Activated CD4-positive, alpha-beta T cell treated with anti-CD3 and anti-CD28 coated beads, Interleukin-2, Interleukin-6, amounts not matched to agents 100 ng/mL and 50 ng/mL, durations not matched to agents 16 hours and 8 hours (primary cell): Measurements from ENCODE around the gene NCK2.

Experiments used
- DNase-seq: peaks from one replicate; pipeline ENCODE4 v3.0.0-alpha.2; 2020

Gene NCK2

GRCh38 chr2:105854972-105855371, 110.3 kb downstream of the NCK2 start:
- DNase-seq, result no peak

DNA sequence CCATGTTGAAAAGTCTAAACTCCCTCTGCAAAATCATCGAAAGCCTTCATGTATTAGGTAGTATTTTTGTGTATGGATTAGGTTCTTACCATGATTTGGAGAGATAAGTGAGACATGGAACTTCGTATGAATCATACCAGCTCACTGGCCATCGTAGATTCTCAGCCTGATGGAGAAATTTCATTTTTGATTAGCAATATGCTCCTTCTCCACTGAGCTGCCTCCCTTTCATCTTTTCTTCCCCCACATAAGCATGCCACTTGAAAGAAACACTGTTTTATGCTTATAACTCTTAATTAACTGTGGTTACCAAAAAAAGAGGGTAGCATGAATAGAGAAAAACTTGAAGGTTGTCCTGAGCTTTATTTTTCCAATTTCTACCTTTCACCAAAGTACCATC, 111.9 kb downstream of the NCK2 start:
- no peak for DNase-seq

DNA sequence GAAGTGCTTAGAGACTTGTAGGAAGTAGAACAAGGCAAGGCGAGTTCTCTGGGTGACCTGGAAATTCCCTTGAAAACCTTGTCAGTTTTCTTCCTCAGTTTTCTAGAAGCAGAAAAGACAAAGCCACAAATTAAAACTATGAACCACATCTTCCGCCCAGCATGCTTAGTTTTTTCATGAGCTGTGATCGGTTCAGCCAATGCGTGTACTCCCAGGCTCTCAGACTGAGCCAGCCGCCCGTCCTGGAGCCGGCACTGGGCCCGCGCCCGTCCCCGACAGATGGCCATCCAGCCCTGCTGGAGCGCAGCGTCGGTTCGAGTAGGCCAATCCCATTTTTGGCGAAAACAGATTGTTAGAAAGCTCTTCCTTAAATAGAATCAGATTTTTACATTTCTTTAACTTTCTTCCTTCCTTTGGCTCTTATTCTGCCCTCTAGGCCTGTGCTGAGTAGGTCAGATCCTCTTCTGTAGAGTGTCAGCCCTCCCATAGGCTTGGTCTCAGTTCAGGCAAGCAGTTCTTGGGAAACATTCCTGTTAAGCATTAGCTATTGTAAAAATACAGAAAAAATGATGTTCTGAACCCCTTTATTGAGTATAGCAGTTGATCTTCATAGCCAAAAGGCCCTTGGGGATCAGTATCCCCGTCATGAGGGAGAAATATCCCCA, 112.5 kb downstream of the NCK2 start:
- DNase-seq, result peak; percentile 70

DNA sequence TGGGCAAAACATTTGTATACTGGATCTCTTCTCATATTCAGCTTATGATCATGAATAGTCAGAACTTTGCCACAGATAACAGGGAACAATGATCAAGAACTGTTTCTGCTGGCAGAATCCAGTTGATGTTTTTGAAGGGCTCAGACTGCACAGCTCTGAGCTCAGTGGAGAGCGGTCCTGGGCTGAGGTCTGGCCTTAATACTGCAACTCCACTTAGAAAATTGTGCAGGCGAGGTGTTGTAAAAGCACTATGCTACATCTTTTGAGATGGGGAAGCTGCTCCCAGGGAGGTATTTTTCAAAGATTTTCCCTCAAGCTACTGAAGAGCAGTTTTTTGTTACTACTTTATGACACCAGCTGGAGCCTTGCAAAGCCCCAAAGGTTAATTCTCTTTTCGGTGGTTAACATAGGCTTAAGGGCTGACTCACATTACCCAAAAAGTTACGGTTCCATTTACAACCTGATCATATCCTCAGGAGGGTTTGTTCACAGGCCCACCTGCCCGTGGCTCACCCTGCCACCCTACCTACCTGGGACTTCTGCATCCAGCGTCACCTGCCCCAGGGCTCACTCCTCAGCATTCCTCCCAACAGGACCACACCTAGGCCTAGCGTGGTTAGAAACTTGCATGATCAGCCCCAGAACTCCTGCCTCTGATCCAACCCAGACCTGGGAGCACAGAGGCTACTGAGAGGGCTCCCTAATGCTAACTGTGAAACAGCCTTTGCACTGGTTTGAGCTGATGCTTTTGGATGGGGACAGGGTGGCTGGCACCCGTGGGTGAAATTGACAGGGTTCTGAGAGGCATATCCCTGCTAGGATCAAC, 114.4 kb downstream of the NCK2 start:
- DNase-seq, result peak; percentile 53

DNA sequence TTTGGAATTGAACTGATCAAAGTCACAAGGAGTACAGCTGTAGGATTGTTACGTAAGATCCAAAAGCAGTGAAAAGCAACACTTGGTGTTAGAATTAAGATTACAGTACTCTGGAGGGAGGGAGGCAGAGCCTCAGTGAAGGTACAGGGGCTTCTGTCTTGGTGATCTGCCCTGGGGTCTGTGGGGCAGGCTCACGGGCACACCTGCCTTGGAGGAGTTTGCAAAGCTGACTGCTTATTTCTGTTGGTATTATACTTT, 114.9 kb downstream of the NCK2 start:
- no peak for DNase-seq

- DNase-seq, result no peak
Observed at GRCh38 chr2:105860567-105860966, 115.9 kb downstream of the NCK2 start.

GRCh38 chr2:105861200-105861599, 116.5 kb downstream of the NCK2 start:
- no peak for DNase-seq

- no peak for DNase-seq
Observed at GRCh38 chr2:105862843-105863242, 118.1 kb downstream of the NCK2 start.

GRCh38 chr2:105864262-105864661, 119.5 kb downstream of the NCK2 start:
- no peak for DNase-seq

GRCh38 chr2:105865222-105865913, 120.7 kb downstream of the NCK2 start:
- DNase-seq, result no peak

DNA sequence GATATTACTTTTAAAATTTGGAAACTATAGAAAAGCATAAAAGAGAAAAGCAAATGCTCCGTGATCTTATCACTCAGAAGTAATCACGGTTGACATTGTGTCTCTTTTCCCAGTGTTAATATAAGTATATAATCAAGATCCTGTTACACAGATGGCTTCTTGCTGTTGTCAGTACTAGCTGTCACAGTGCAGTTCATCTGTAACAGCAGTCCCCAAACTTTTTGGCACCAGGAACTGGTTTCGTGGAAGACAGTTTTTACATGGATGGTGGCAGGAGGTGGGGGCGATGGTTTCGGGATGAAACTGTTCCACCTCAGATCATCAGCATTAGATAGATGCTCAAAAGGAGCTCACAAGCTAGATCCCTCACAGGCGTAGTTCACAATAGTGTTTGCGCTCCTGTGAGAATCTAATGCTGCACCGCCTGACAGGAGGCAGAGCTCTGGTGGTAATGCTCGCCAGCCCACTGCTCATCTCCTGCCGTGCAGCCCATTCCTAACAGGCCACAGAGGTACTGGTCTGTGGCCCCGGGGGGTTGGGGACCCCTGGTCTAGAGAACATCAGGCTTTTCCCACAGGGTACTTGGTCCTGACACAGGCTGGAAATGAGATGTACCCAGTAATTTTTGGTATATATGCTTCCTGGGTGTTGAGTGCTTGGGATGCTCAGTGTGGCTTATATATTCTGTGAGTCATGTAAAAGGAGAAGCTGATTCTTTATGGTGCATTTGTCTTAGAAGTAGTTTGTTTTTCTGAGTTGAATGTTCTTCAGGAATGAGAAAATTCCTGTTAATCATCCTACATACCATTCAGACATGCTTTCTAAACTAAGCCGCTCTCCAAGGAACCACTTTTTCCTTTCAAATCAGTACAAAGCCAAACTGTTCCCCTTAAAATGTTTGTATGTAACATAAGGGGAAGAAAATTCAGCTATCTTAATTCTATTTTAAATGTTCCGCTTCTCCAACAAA, 121.8 kb downstream of the NCK2 start:
- DNase-seq, result no peak

DNA sequence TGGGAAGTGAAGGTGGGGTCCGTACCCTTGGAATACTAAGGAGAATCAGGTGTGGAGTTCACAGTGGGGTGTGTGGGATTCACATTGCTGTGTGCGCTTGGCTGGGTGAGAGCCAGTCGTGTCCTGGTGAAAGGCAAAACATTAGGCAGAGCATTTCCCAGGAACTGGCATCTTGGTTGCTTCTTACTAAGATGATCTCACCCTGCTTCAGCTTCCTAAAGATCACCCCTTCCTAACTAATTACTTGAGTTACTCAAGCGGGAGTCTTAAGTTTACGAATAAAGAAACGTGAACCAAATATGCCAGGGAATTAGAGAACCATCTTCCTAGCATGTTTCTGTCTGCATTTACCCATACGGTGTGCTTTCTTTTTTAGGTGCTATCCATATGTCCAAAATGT, 122.9 kb downstream of the NCK2 start:
- no peak for DNase-seq

- no peak for DNase-seq
Observed at GRCh38 chr2:105868060-105868459, 123.3 kb downstream of the NCK2 start.

DNA sequence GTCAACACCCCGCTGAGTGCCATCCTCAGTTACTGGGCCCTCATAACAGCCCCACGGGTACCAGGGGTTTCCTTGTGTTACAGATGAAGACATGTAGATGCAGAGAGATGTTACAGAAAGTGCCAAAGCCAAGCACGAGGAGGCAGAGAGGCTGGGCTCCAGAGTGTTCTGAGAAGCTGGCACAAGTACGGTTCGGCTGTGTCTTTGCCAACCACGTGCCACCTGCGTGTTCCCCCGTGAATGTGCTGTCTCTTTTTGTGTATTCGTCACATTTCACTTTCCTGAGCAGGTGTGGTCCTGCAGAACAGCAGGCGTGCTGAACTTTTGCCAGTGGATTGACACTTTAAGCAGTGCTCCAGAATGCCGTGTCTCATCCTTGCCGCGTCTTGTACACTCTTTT, 124.6 kb downstream of the NCK2 start:
- no peak for DNase-seq

DNA sequence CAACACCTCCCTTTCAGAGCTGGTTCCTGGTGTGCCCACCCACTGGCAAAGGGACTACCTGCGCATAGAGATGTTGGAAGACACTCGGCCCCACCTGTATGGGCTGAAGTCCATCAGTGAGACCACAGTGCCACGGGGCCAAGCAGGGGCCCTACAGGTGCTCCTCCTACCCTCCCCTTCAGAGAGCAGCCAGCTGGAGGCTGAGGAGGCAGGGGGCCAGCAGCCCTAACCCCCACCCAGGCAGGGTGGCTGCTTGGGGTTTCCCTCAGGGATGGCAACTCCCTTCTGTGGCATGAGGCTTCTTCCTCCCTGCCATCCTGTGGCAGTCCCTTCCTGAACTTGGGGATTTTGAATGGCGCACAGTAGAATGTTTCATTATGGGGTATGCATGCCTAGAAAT, 125.3 kb downstream of the NCK2 start:
- DNase-seq, result no peak

DNA sequence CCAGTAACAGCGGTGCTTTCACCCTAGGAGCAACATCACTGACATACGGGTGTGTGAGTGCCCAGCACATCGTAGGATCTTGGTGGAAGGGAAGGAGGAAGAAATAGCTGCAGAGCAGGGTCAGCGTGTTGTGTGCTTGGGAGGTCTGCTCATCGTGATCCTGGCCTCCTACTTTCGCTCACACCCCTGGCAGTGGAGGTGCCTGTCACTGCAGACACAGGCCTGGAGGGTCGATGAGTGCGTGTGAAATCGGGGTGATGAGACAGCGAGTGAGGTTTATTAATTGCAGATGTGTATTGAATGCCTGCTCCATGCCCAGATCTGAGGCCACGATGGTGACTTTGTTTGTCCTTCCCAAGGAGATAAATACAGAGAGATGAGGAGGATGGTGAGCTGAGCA, 126.1 kb downstream of the NCK2 start:
- DNase-seq, result no peak

DNA sequence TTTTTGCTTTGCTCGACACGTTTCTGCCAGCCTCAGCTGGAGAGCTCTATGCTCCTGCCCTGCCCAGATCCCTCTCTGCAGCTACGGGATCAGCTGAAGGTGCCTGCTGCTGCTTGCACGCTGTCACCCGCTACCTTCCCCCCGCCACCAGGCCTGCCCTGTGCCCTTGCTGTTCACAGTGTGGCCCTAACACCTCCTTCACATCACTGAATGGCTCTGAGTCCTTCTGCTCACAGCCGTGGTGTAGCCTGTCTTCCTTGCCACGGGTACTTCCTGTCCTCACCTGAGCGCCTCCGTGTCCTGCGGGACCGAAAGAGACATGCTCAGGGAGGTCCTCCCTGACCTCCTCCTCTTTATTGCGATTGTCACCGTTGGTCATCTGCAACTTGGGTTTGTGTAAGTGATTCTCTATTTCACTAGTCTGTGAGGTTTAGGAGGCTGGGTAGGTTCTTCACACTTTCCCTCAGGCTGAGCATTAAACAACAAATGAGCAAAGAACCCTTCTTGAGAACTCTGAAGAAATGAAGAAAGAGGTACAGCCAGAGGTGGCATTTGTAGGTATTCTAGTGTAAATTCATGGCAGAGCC, 127.5 kb downstream of the NCK2 start:
- peak; percentile 30 for DNase-seq

DNA sequence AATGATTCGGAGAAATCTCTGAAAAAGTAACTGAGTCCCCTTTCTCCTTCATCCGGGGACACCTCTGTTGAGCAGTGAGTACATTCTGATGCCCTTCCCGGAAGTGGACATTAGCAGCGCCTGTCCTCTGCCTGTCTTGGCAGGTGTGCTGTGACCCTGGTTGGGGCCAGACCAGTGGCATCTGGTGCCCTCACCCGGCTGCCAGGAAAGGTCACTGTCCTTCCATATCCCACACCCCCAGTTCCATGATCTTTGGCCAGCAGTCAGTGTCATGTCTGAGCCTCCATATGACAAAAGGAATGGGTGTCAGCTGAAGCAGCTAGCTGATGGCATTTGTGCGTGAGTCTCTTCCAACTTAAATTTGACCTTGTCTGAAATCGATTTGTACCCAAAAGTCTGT, 128.1 kb downstream of the NCK2 start:
- no peak for DNase-seq

GRCh38 chr2:105873281-105873680, 128.6 kb downstream of the NCK2 start:
- peak; percentile 27 for DNase-seq

- DNase-seq, result peak; percentile 76
Observed at GRCh38 chr2:105873721-105874120, 129.0 kb downstream of the NCK2 start.

DNA sequence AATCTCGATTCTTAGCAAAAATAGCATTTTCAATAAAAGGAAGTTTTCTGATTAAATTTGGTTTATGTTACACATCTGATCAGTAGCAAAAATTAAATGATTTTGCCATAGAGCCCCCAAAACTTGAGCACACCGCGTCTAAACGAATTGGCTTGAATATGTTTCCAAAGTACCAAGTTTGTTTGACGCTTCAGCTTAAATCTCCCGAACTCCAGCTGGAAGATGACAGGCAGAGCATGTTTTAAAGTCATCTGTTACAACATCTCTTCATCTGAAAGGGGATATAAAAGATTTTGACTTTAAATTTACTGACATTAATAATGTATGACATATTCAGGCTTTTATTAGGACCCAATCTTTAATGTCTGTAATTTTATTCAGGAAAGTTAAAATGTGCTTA, 129.8 kb downstream of the NCK2 start:
- DNase-seq, result no peak

- DNase-seq, result no peak
Observed at GRCh38 chr2:105875241-105875640, 130.5 kb downstream of the NCK2 start.

DNA sequence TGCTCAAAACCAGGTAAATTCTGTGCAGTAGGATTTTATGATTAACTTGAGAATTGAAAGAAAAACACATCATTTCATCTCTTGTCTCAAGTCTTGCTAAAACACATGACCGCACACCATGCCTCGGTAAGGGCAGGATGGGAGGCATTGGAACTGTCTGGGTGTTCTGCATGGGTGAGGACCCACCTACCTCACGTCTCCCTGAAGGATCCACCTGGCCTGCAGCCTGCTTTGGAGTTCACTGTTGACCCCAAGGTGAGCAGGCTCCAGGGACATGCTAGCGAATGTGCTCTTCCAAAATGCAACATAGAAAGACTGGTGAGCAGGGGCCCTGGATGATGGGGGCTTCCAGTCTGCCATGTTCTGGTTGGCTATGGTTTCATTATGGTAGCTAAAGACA, 131.5 kb downstream of the NCK2 start:
- no peak for DNase-seq
